ENCODE data around the gene TLCD3A. TPM values are rescaled to one million over a fixed set of nuclear protein-coding genes. Genes with fewer than 3 reads are reported as not detected.

TLCD3A gene
- total and polyA plus RNA-seq, 2 donors (not counting 1 experiment from before 2014, with no cell fraction given): 7.6 to 54.7 TPM

DNA sequence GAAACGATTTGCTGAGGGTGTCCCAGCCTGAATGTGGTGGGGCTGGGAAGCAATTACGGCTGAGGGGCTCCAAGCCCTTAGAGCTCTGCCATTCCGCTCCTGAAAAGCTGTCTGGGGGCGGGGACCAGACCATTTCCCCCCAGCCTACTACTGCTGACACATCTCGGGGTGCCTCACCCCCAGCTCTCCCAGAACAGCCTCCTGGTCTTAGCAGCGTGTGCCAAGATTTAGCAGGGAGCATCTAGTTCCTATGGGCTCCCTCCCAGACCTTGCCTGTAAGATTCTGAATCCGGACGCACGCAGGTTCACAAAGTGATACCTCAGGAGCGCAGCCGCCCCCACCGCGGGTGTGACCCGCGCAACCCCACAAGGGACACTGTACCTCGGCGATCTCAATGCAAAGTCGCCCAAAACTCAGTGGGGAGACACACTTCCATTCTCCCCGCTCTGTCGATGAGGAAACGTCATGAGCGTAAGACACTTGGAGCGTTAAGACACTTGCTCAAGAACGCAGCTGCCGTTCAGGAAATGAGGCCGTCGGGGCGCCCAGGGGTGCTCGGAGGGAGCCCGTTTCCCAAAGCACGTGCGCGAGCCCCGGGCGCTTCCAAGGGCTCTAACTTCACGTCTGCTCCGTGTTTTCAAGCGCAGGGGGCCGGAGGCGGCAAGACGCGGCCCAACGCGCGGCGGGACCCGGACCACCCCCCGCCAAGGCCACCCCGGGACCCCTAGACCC is 19.0 kb downstream of the TLCD3A start:
- Histone ChIP-seq H3K9ac (ENCODE audit: insufficient read depth, low read length) (peak overlapping the region; percentile 90), H3K4me3 (replicated peaks in 1 of 4; ENCODE audit: control extremely low read depth in 1 of 4, insufficient read depth in 1 of 4, low read depth in 3 of 4, low read length in 4 of 4) (peak overlapping the region; percentile 78 to 89 (median 84)), H4K20me1 (ENCODE audit: control insufficient read depth, extremely low read depth, insufficient read depth, low read length) (no peaks in the 10 kb centered on the region), H3K4me2 (ENCODE audit: extremely low read depth, insufficient read depth, low read length) (peak overlapping the region; percentile 90), H2AFZ (ENCODE audit: low read length) (peak overlapping the region; percentile 80), H3K9me3 (ENCODE audit: control insufficient read depth, insufficient read depth, low read depth, low read length) (no peaks in the 10 kb centered on the region), H3K27me3 (ENCODE audit: control insufficient read depth, insufficient read depth, low read length) (no peaks in the 10 kb centered on the region), H3K27ac (ENCODE audit: insufficient read depth, low read length) (peak overlapping the region; percentile 80), H3K79me2 (ENCODE audit: control insufficient read depth, insufficient read depth, low read length) (peaks cover 32% of the 10 kb centered on the region), H3K36me3 (ENCODE audit: control insufficient read depth, insufficient read depth, low read length) (peaks cover 10% of the 10 kb centered on the region), H3K4me1 (ENCODE audit: control insufficient read depth, extremely low read depth, insufficient read depth, low read length) (peaks cover 4% of the 10 kb centered on the region)
- DNase-seq (ENCODE audit: low read depth in 2 of 2): peak; percentile 39 to 54
- no peak for TF ChIP-seq EZH2 (IDR thresholded peaks at IDR 0.05; ENCODE audit: low read length, missing control alignments)
- TF ChIP-seq, protein P1, sequence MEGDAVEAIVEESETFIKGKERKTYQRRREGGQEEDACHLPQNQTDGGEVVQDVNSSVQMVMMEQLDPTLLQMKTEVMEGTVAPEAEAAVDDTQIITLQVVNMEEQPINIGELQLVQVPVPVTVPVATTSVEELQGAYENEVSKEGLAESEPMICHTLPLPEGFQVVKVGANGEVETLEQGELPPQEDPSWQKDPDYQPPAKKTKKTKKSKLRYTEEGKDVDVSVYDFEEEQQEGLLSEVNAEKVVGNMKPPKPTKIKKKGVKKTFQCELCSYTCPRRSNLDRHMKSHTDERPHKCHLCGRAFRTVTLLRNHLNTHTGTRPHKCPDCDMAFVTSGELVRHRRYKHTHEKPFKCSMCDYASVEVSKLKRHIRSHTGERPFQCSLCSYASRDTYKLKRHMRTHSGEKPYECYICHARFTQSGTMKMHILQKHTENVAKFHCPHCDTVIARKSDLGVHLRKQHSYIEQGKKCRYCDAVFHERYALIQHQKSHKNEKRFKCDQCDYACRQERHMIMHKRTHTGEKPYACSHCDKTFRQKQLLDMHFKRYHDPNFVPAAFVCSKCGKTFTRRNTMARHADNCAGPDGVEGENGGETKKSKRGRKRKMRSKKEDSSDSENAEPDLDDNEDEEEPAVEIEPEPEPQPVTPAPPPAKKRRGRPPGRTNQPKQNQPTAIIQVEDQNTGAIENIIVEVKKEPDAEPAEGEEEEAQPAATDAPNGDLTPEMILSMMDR (conservative IDR thresholded peaks at IDR 0.05 in 1 of 2, IDR thresholded peaks at IDR 0.05 in 1 of 2; ENCODE audit: low read depth in 1 of 2, low read length in 2 of 2): no peak

DNA sequence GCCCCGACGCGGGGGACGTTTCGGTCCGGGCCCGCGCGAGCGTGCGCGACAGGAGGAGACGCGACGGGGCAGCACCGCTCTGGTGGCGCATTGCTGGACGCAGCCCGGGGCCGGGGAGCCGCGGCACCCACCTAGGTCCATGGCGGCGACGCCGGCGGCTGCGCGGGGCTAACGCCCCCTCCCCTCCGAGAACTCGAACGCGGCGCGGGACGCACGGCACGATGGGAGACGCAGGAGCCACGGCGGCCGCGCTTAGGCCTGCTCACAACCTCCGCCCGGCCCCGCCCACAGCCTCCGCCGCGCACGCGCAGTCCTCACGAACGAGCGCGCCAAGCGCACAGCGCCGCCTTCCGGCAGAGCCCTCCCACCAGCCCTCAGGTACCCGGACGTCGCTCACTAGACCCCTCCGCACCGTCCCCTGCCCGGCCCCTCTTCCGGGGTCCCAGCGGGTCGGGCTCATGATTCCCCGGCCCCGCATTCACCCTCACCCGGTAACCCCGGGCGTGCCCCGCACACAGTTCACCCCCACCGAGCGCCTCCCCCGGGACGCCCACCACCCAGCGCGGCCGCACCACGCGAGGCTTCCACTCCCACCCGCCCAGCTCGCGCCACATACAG is 19.7 kb downstream of the TLCD3A start, which contains the start of gene GEMIN4:
Gene GEMIN4 (minus strand): TSS at position 263 of the 618 bp plus-strand sequence. CDS start 122 bp downstream, at position 141.
- no peak for TF ChIP-seq EZH2 (IDR thresholded peaks at IDR 0.05; ENCODE audit: low read length, missing control alignments)
- TF ChIP-seq, protein P1 (conservative IDR thresholded peaks at IDR 0.05 in 1 of 2, IDR thresholded peaks at IDR 0.05 in 1 of 2; ENCODE audit: low read depth in 1 of 2, low read length in 2 of 2): peak; percentile 85 to 92
- H3K36me3 ChIP-seq (ENCODE audit: control insufficient read depth, insufficient read depth, low read length): peaks cover 3% of the 10 kb centered on the region
- peak within 1 kb of the TSS; percentile 80 for H3K27ac ChIP-seq (ENCODE audit: insufficient read depth, low read length)
- H3K4me2 ChIP-seq (ENCODE audit: extremely low read depth, insufficient read depth, low read length): peak within 1 kb of the TSS; percentile 90
- no peaks in the 10 kb centered on the region for H4K20me1 ChIP-seq (ENCODE audit: control insufficient read depth, extremely low read depth, insufficient read depth, low read length)
- peak; percentile 74 to 87 for DNase-seq (ENCODE audit: low read depth in 2 of 2)
- no peaks in the 10 kb centered on the region for H3K27me3 ChIP-seq (ENCODE audit: control insufficient read depth, insufficient read depth, low read length)
- peak within 1 kb of the TSS; percentile 78 to 89 (median 84) for H3K4me3 ChIP-seq (replicated peaks in 1 of 4; ENCODE audit: control extremely low read depth in 1 of 4, insufficient read depth in 1 of 4, low read depth in 3 of 4, low read length in 4 of 4)
- no peaks in the 10 kb centered on the region for H3K9me3 ChIP-seq (ENCODE audit: control insufficient read depth, insufficient read depth, low read depth, low read length)
- peak within 1 kb of the TSS; percentile 88 for H2AFZ ChIP-seq (ENCODE audit: low read length)
- H3K9ac ChIP-seq (ENCODE audit: insufficient read depth, low read length): peak within 1 kb of the TSS; percentile 90
- H3K79me2 ChIP-seq (ENCODE audit: control insufficient read depth, insufficient read depth, low read length): peaks cover 29% of the 10 kb centered on the region
- peaks cover 4% of the 10 kb centered on the region for H3K4me1 ChIP-seq (ENCODE audit: control insufficient read depth, extremely low read depth, insufficient read depth, low read length)

- DNase-seq (ENCODE audit: low read depth in 2 of 2): peak; percentile 68 to 73
- Histone ChIP-seq H4K20me1 (ENCODE audit: control insufficient read depth, extremely low read depth, insufficient read depth, low read length) (no peaks in the 10 kb centered on the region), H3K9me3 (ENCODE audit: control insufficient read depth, insufficient read depth, low read depth, low read length) (no peaks in the 10 kb centered on the region), H3K4me3 (replicated peaks in 1 of 4; ENCODE audit: control extremely low read depth in 1 of 4, insufficient read depth in 1 of 4, low read depth in 3 of 4, low read length in 4 of 4) (peak overlapping the region; percentile 75 to 89 (median 80)), H3K27me3 (ENCODE audit: control insufficient read depth, insufficient read depth, low read length) (no peaks in the 10 kb centered on the region), H3K36me3 (ENCODE audit: control insufficient read depth, insufficient read depth, low read length) (peaks cover 3% of the 10 kb centered on the region), H3K4me1 (ENCODE audit: control insufficient read depth, extremely low read depth, insufficient read depth, low read length) (peaks cover 4% of the 10 kb centered on the region), H3K9ac (ENCODE audit: insufficient read depth, low read length) (peak overlapping the region; percentile 73), H2AFZ (ENCODE audit: low read length) (peak overlapping the region; percentile 88), H3K27ac (ENCODE audit: insufficient read depth, low read length) (peak overlapping the region; percentile 80), H3K79me2 (ENCODE audit: control insufficient read depth, insufficient read depth, low read length) (peaks cover 29% of the 10 kb centered on the region), H3K4me2 (ENCODE audit: extremely low read depth, insufficient read depth, low read length) (peak overlapping the region; percentile 90)
- TF ChIP-seq EZH2 (IDR thresholded peaks at IDR 0.05; ENCODE audit: low read length, missing control alignments): no peak
- TF ChIP-seq, protein P1 (conservative IDR thresholded peaks at IDR 0.05 in 1 of 2, IDR thresholded peaks at IDR 0.05 in 1 of 2; ENCODE audit: low read depth in 1 of 2, low read length in 2 of 2): no peak
These were observed 20.3 kb downstream of the TLCD3A start for GRCh38 chr17:752620-753219.

All from fibroblast of lung (primary cell).